SU-DHL-6 (cell line): ENCODE measurements around the gene TLK2.

Source experiments
- H2AFZ ChIP-seq: fragments of 200-600 bp; sonication (generic); 2 replicates; pipeline ENCODE4 v1.6.1; 2014; ENCODE audit warnings: low read depth, mild to moderate bottlenecking, moderate library complexity, mixed read lengths, antibody characterized with exemption, low read length; ENCODE audit not compliant: severe bottlenecking
- H3F3A ChIP-seq: fragments of 200-600 bp; shearing (Covaris generic); 2 replicates; pipeline ENCODE4 v1.6.0; 2016; ENCODE audit warnings: antibody characterized with exemption, mild to moderate bottlenecking; ENCODE audit not compliant: insufficient read depth
- H3K27ac ChIP-seq: fragments of 200-600 bp; sonication (generic); 2 replicates; pipeline ENCODE4 v1.5.1; 2016; ENCODE audit warnings: low read depth, mild to moderate bottlenecking, low read length, moderate library complexity, mixed read lengths
- H3K27me3 ChIP-seq: fragments of 200-600 bp; sonication (generic), shearing (Covaris generic); 2 replicates; pipeline ENCODE4 v1.6.0; 2014; ENCODE audit warnings: mild to moderate bottlenecking, low read length
- H3K36me3 ChIP-seq: fragments of 200-600 bp; sonication (generic); 2 replicates; pipeline ENCODE4 v1.6.1; 2014; ENCODE audit warnings: mild to moderate bottlenecking, low read length, mixed read lengths
- H3K4me2 ChIP-seq: fragments of 300-600, 200-600 bp; shearing (Covaris generic), sonication (generic); 2 replicates; pipeline ENCODE4 v1.6.0; 2014; ENCODE audit warnings: low read length, low read depth, mild to moderate bottlenecking; ENCODE audit not compliant: poor library complexity, severe bottlenecking
- H3K4me3 ChIP-seq: fragments of 200-600 bp; sonication (generic); 2 replicates; pipeline ENCODE4 v1.5.1; 2014; ENCODE audit warnings: antibody characterized with exemption, low read length, mild to moderate bottlenecking, mixed read lengths; ENCODE audit not compliant: insufficient read depth, poor library complexity, severe bottlenecking
- H3K79me2 ChIP-seq: fragments of 200-600 bp; sonication (generic); 2 replicates; pipeline ENCODE4 v1.6.1; 2014; ENCODE audit warnings: mild to moderate bottlenecking, low read length, moderate library complexity; ENCODE audit not compliant: insufficient read depth
- H3K9ac ChIP-seq: fragments of 200-600 bp; sonication (generic); 2 replicates; pipeline ENCODE4 v1.7.0; 2014; ENCODE audit warnings: mild to moderate bottlenecking, low read length
- H3K9me2 ChIP-seq: fragments of 200-600 bp; sonication (generic); replicated peaks from 2 replicates; pipeline ENCODE4 v1.6.1; 2014; ENCODE audit warnings: low read length; ENCODE audit not compliant: insufficient read depth
- H3K9me3 ChIP-seq: fragments of 200-600 bp; sonication (generic); 2 replicates; pipeline ENCODE4 v1.6.1; 2014; ENCODE audit warnings: low read length, mixed read lengths; ENCODE audit not compliant: insufficient read depth
- H4K20me1 ChIP-seq: fragments of 200-600 bp; sonication (generic); 2 replicates; pipeline ENCODE4 v1.6.1; 2014; ENCODE audit warnings: low read depth, mild to moderate bottlenecking, antibody characterized with exemption, low read length, moderate library complexity, mixed read lengths
- EZH2phosphoT487 ChIP-seq: fragments of 200-600 bp; sonication (generic), shearing (Covaris generic); conservative IDR thresholded peaks from 2 replicates; pipeline ENCODE4 v1.6.1; 2018; ENCODE audit warnings: mild to moderate bottlenecking, antibody characterized with exemption, low read length, moderate library complexity, mixed read lengths
- TF ChIP-seq, protein P1 (sequence below): fragments of 200-600 bp; sonication (generic); IDR thresholded peaks from one replicate; pipeline ENCODE4 v1.5.1; 2017; ENCODE audit warnings: antibody characterized with exemption, mild to moderate bottlenecking, low read length, moderate library complexity; ENCODE audit not compliant: insufficient read depth, poor library complexity, severe bottlenecking

Gene TLK2

DNA sequence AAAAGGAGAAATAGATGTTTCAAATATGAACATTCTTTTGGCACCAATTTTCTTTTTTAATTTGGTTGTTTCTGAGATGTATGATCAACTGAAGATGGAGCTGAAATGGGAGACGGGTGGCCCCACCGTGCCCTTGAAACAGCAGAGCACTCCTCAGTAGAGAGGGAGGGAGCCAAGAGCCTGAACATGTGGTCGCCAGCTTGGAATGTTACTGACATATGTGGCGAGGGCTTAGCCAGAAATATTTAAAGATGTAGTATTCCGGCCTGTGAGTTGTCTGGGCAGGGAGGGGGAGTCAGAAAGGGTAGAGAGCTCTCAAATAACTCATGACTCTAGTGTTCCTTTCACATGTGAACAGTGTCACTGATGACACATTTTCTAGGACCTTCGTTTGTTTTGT, 135.5 kb downstream of the TLK2 start:
- H3K4me2 ChIP-seq: no peak overlapping the region
- no peak overlapping the region for H3K27ac ChIP-seq
- H2AFZ ChIP-seq: no peak overlapping the region
- H3K4me3 ChIP-seq: no peak overlapping the region
- no peaks in the 10 kb centered on the region for H3K79me2 ChIP-seq
- TF ChIP-seq, protein P1, sequence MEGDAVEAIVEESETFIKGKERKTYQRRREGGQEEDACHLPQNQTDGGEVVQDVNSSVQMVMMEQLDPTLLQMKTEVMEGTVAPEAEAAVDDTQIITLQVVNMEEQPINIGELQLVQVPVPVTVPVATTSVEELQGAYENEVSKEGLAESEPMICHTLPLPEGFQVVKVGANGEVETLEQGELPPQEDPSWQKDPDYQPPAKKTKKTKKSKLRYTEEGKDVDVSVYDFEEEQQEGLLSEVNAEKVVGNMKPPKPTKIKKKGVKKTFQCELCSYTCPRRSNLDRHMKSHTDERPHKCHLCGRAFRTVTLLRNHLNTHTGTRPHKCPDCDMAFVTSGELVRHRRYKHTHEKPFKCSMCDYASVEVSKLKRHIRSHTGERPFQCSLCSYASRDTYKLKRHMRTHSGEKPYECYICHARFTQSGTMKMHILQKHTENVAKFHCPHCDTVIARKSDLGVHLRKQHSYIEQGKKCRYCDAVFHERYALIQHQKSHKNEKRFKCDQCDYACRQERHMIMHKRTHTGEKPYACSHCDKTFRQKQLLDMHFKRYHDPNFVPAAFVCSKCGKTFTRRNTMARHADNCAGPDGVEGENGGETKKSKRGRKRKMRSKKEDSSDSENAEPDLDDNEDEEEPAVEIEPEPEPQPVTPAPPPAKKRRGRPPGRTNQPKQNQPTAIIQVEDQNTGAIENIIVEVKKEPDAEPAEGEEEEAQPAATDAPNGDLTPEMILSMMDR: no peak
- no peak for TF ChIP-seq EZH2phosphoT487
- no peak overlapping the region for H3K9ac ChIP-seq
- H3F3A ChIP-seq: no peaks in the 10 kb centered on the region
- no peaks in the 10 kb centered on the region for H3K9me3 ChIP-seq
- H3K36me3 ChIP-seq: peaks cover 10% of the 10 kb centered on the region; the same call in 1 of the 2 replicates
- H3K27me3 ChIP-seq: no peaks in the 10 kb centered on the region
- no peaks in the 10 kb centered on the region for H3K9me2 ChIP-seq
- H4K20me1 ChIP-seq: no peaks in the 10 kb centered on the region

DNA sequence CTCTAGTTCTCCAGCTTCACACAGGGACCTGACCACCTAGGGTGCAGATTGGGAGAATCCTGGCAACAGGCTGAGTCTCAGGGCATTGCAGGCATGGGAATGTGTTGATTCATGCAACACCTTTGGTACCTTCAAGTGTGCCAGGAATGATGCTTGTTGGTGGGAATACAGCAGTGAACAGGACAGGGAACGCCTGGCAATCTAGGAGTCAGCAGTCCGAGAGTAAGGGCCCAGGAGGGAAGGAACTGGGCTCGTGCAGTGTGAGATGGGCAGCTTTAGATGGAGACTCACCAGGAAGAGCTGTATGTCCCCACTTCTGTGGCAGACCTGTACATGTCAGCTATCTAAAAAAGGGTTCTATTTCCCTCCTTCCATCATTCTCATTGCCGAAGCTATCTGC, 136.9 kb downstream of the TLK2 start:
- TF ChIP-seq EZH2phosphoT487: no peak
- TF ChIP-seq, protein P1: no peak
- Histone ChIP-seq H3K9me3 (no peaks in the 10 kb centered on the region), H2AFZ (no peak overlapping the region), H3K4me3 (no peak overlapping the region), H3F3A (no peaks in the 10 kb centered on the region), H3K9ac (no peak overlapping the region), H3K36me3 (peaks cover 4% of the 10 kb centered on the region; the same call in 1 of the 2 replicates), H3K9me2 (no peaks in the 10 kb centered on the region), H3K4me2 (no peak overlapping the region), H3K27me3 (no peaks in the 10 kb centered on the region), H4K20me1 (no peaks in the 10 kb centered on the region), H3K27ac (no peak overlapping the region), H3K79me2 (no peaks in the 10 kb centered on the region)

DNA sequence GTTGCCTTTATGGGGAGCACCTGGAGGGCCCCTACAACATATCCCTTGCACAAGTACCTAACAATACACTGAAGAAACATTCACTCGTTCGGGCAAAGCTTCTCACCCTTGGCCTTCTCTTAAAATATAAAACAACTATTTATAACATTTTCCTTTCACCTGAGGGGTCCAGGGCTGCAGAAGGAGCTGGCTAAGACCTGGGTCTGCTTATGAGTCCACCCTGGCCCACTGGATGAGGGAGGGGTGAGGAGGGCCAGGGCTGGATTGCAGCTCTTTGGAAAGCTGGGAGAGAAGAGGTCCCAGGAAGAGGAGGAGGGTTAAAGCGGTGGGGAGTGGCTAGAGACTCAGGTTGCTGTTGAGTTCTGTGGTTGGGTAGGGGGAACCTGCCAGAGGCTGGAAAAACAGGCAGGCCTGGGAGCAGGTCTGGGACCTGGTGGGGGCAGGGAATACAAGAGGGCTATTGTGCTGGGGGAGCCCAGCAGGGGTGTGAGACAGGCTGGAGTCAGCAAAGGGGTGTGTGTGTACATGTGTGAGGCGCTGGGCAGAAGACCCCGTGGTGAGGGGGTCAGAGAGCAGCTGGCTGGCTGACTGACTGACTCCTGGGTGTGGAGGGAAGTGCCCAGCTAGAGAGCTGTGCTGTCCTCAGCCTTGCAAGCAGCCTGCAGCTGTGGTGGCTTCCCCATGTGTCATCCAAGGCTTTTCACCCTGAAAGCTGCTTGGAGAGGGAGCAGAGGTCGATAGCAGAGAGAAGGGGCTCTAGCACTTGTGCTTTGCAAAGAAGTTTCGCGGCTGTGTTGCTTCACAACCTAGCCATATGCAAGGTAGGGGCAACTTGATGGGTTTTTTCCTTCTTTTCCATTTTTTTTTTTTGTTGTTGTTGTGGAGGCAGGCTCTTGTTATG, 138.6 kb downstream of the TLK2 start:
- Histone ChIP-seq H2AFZ (no peak overlapping the region), H3K9me2 (no peaks in the 10 kb centered on the region), H3K27ac (no peak overlapping the region), H3K36me3 (no peaks in the 10 kb centered on the region), H3K4me3 (no peak overlapping the region), H3K9ac (no peak overlapping the region), H3F3A (no peaks in the 10 kb centered on the region), H4K20me1 (no peaks in the 10 kb centered on the region), H3K79me2 (no peaks in the 10 kb centered on the region), H3K9me3 (no peaks in the 10 kb centered on the region), H3K4me2 (no peak overlapping the region), H3K27me3 (no peaks in the 10 kb centered on the region)
- TF ChIP-seq EZH2phosphoT487: no peak
- TF ChIP-seq, protein P1: no peak
